RKO (cell line): ENCODE data around the gene EGFL8.
"Not testable (repeated sequence)": the region's sequence is repeated elsewhere in the genome, so short reads cannot be mapped to it uniquely, and the experiment has no call there.

Experiments used
- DNase-seq: peaks from one replicate; pipeline ENCODE4 v3.0.0-alpha.2; 2016; ENCODE audit warnings: low spot score

EGFL8 gene

GRCh38 chr6:32164295-32164694 lies at the start of gene EGFL8:
TSS of gene EGFL8 (plus strand) at chr6:32164595. CDS start at chr6:32166166, 1,571 bp downstream.
- DNase-seq, result no peak

GRCh38 chr6:32114796-32115195 lies 49.6 kb upstream of the EGFL8 start:
- DNase-seq, result no peak

DNA sequence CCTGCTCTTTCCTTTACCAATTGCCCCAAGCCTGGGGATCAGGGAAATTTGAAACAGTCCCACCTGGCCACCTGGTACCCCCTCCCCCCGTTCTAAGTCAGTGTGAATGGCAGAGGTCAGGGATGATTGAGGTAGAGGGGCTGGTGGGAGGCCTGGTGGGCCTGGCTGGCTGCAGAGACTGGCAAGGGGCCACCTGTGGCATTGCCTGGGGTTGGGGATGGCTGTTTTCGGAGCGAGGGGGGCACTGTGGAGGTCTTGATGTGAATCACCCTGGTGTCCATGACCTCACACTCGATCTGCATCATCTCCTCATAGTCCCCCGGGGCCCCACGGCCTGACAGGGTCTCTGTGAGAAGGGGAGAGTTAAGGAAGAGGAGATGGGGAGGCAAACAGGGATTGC lies 48.8 kb upstream of the EGFL8 start:
- DNase-seq, result no peak

- DNase-seq, result peak; percentile 29
Measured at GRCh38 chr6:32116674-32117073, 47.7 kb upstream of the EGFL8 start.

- DNase-seq, result no peak
Measured at GRCh38 chr6:32117461-32117860, 46.9 kb upstream of the EGFL8 start.

DNA sequence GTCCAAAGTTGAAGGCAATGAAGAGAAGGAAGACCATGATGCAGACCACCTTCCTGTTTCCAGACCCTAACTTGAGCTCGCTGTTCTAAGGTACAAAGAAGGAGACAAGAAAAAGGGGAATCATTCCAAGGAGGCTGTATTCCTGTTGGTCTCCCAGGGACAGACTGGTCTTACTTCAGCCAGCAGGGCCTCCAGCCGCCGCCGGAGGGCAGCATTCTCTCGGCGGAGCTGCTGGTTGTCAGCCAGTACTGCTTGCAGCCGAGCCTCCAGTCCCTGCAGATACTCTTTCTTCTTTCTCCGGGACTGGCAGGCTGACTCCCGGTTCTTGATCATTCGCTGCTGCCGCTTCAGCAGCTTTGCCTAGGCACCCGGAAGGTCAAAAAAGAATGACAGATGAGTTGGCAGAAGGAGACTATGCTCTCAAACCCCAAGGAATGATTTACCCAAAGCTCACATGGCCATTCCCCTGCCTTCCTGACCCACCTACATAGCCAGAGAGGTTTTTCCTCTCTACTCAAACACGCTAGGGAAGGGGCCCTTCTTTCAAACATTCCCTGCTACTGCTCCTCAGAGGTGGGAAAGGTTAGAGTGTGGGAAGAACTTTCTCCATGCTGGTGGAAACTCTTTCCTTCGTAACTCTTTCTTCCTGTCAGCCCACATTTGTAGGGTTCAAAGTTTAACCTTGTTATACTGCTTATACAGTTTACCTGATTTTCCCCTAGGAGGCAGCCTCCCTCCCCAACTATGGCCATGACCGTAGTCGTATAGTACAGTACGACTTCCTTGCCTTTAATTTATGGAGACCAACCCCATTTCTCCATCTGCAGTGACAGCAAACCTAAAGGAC lies 45.4 kb upstream of the EGFL8 start:
- DNase-seq, result peak; percentile 88

DNA sequence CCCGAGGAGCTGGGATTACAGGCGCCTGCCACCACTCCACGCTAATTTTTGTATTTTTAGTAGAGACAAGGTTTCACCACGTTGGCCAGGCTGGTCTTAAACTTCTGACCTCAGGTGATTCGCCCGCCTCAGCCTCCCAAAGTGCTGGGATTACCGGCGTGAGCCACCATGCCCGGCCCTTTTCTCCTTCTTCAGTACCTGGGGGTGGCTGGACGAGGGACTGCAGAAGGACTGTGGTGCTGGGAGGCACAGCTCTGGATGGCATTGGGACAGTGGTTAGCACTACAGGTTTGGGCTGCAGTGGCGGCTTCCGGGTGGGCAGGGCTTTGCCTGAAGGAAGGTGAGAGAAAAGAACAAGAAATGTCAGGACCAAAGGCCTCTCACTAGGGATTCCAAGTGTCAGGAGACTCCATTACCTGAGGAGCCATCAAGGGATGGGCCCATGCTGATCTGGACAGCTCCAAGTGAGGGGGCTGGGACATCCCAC lies 43.8 kb upstream of the EGFL8 start:
- no peak for DNase-seq

DNA sequence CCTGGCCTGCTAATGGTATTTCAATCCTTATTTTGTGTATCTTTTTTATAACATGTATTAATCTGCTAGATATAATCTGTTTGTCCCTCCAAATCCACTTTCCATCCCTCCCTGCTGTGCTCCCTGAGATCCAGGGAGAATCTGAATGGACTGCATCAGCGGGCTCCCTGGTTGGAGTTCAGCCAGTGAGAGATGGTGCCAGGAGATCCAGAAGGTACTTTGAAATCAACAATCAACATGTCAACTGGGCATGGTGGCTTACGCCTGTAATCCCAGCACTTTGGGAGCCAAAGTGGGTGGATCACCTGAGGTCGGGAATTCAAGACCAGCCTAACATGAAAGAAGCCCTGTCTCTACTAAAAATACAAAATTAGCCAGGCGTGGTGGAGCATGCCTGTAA lies 40.7 kb upstream of the EGFL8 start:
- DNase-seq, result no peak

GRCh38 chr6:32126880-32127279 lies 37.5 kb upstream of the EGFL8 start:
- DNase-seq, result peak; percentile 44

GRCh38 chr6:32127409-32127716 lies 37.0 kb upstream of the EGFL8 start:
- DNase-seq, result peak; percentile 46

DNA sequence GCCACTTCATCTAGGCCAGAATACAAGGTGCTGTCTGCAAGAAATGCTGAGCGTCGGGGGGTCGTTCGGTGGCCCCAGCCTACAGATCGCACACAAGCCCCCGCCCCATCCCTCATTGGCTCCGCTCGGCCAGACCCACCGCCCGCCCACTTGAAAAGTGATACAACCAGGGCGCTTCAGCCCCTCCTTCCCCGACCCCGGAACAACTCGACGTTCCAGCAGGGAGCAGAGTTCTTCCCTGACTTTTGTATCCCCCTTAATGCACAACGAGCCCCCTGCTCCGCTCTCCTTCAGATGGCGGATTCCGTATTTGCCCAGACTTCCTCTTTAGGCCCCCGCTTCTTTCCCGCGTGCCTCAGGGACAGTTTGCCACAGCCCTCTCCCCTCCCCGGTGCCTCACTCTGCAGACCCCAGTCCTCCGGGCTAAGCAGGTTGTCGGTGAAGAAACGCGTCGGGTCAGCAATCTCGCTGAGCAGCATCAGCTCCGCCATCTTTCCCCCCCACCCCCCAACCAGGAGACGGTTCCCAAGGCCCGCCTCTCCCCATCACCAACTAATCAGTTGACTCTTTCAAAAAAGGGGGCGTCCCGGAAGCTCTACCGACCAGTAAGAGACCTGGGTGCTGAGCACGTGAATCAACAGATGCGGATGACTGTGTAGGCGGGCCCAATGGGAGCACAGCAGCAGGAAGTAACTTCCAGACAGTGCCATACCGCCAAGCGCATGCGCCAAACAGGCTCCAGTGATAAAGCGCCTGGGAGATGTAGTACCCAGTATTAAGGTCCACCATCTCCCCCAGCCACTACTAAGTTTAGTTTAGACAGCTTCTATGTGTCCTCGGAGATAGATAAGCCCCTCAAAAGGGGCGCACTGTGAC lies 36.4 kb upstream of the EGFL8 start, which contains the start of gene ATF6B:
TSS of gene ATF6B (minus strand) at position 530 of the 876 bp plus-strand sequence. CDS start at position 491, 39 bp downstream.
- peak; percentile 100 for DNase-seq

DNA sequence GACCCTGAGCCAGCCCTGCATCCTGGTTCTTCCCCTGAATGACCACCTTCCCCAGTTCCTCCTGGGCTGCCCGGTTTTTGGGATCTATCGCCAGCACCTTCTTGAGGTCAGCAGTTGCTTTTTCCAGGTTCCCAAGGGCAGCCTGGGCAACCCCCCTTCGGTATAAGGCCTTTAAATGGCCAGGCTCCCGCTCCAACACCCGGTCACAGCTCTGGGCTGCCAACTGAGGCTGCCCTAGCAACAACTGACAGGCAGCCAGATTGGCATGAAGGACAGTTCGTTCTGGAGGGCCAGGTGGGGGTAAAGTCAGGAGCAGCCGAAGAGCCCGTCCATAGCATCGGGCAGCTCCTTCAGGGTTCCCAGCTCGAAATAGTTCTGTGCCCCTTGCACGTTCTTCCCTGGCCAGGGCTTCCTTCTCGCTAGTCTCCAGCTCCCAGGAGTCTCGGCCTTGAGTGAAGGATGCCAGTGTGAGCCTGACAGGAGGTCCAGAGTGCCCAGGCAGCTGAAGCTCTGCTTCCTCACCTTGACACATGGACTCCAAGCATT lies 35.6 kb upstream of the EGFL8 start:
- DNase-seq, result no peak

- peak; percentile 35 for DNase-seq
Measured at GRCh38 chr6:32129297-32130088, 34.9 kb upstream of the EGFL8 start.

DNA sequence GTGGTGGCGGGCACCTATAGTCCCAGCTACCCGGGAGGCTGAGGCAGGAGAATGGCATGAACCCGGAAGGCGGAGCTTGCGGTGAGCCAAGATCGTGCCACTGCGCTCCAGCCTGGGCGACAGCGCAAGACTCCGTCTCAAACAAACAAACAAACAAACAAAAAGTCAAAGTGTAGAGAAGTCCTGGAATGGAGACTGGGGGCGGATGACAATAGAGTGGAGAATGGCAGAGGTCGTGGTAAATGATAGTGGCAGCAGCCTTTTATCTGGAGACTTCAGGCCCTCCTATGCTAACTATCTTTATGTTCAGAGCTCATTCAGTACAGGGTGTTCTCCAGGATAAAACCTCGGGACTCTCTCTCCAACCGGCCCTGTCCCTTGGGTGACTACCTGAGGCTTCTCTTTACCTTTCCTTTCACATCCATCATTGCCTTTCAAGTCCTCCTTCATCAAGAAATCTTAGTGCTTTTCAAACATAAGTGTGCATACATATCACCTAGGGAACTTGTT lies 32.9 kb upstream of the EGFL8 start:
- no peak for DNase-seq

- DNase-seq, result no peak
Measured at GRCh38 chr6:32132110-32132509, 32.3 kb upstream of the EGFL8 start.

GRCh38 chr6:32133786-32134185 lies 30.6 kb upstream of the EGFL8 start:
- DNase-seq, result no peak

DNA sequence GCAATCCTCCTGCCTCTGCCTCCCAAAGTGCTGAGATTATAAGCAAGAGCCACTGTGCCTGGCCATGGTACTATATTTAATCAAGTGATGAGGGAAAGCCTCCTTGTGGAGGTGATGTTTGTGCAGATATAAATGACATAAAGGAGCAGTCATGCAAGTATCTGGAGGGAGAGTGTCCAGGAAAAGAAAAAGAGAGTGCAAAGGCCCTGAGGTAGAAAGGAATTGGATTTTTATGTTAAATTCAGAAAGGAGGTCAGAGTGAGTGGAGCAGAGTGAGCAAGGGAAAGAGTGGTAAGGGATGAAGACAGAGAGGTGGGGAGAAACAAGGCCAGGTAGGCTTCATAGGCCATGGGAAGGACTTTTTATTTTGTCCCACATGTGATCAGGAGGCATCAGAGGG lies 26.9 kb upstream of the EGFL8 start:
- no peak for DNase-seq

DNA sequence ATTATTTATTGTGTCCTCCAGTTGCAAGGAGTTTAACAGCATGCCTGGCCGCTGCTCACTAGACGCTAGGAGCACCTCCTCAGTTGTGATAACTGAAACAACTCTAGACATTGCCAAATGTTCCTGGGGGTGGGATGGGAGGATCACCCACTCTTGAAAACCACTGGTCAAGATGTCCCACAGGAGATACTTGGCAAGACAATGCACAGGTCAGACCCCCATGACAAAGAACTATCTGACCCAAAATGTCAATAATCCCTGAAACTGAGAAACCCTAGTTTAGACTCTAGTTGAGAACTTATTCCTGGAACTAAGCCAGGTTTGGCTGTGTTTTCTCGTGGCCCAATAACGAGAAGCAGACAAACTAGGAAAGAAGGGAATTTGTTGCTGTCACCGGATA lies 24.8 kb upstream of the EGFL8 start:
- no peak for DNase-seq

- DNase-seq, result no peak
Measured at GRCh38 chr6:32140420-32141046, 23.9 kb upstream of the EGFL8 start.

- DNase-seq, result not testable (repeated sequence)
Measured at GRCh38 chr6:32144238-32144637, 20.2 kb upstream of the EGFL8 start.

- DNase-seq, result no peak
Measured at GRCh38 chr6:32146287-32146686, 18.1 kb upstream of the EGFL8 start.
